Heart left ventricle (tissue), 16 donors: ENCODE measurements around the gene TNKS1BP1. TPM values are rescaled to one million over a fixed set of nuclear protein-coding genes. Genes with fewer than 3 reads are reported as not detected.

Experiments used
- ATAC-seq, 4 donors: fragments of 200-7000 bp; cut with Tn5 transposase; one replicate each; pipeline ENCODE4 v1.9.1; 2020 to 2022; ENCODE audit warnings: moderate library complexity in 4 of 4, mild to moderate bottlenecking in 3 of 4, moderate number of reproducible peaks in 1 of 4
- DNase-seq, 5 donors: peaks; one replicate each; pipeline ENCODE4 v3.0.0-alpha.2; 2020
- H3K27ac ChIP-seq, 12 donors: fragments of 200-600 bp; sonication (generic) in 4 of 12; one replicate each; pipeline versions ENCODE4 v1.5.0 to v1.8.0; 2016 to 2022; ENCODE audit warnings: mild to moderate bottlenecking in 2 of 12
- H3K27me3 ChIP-seq, 9 donors: fragments of 200-600 bp; sonication (generic) in 2 of 9; one replicate each; pipeline versions ENCODE4 v1.5.1 to v1.8.0; 2016 to 2022; ENCODE audit warnings: mild to moderate bottlenecking in 3 of 9
- H3K36me3 ChIP-seq, 9 donors: fragments of 200-600 bp; sonication (generic) in 2 of 9; one replicate each; pipeline versions ENCODE4 v1.5.0 to v1.8.0; 2018 to 2022; ENCODE audit warnings: mild to moderate bottlenecking in 2 of 9
- H3K4me1 ChIP-seq, 12 donors: fragments of 200-600 bp; sonication (generic) in 4 of 12; one replicate each; pipeline versions ENCODE4 v1.5.0 to v1.8.0; 2016 to 2022; ENCODE audit warnings: mild to moderate bottlenecking in 3 of 12
- H3K4me3 ChIP-seq, 12 donors: fragments of 200-600 bp; sonication (generic) in 4 of 12; one replicate each; pipeline versions ENCODE4 v1.5.0 to v1.8.0; 2017 to 2022; ENCODE audit warnings: mild to moderate bottlenecking in 9 of 12, moderate library complexity in 4 of 12
- H3K9me3 ChIP-seq, 12 donors: fragments of 200-600 bp; sonication (generic) in 4 of 12; one replicate each; pipeline versions ENCODE4 v1.5.0 to v1.8.0; 2016 to 2022; ENCODE audit warnings: mild to moderate bottlenecking in 1 of 12
- POLR2A ChIP-seq, 2 donors: fragments of 450-650 bp; IDR thresholded peaks; one replicate each; pipeline ENCODE4 v1.6.1; 2017; ENCODE audit warnings: antibody characterized with exemption in 2 of 2, mild to moderate bottlenecking in 2 of 2, moderate library complexity in 2 of 2
- WGBS, 4 donors: extraction: QIAGEN DNeasy Blood & Tissue Kit in 2 of 4; methylation state at CpG; one replicate each; pipeline versions ENCODE4 v1.1.5 to v1.1.7; 2013 to 2018; 5-methylcytosine and 5-hydroxymethylcytosine counted together
- intact Hi-C, 10 donors: fragments of 100-400 bp; cut with DNase I; formaldehyde crosslinking; loops; one replicate each; pipeline versions ENCODE4 v1.11.1 to v1.14.2; 2022
- polyA plus RNA-seq, 2 donors: library from polyadenylated mRNA; stranded (reverse); fragments of 200-250 nt; gene quantifications; one replicate each; pipeline ENCODE4 v1.2.3, GENCODE V29; 2013
- total RNA-seq, 9 donors: library from RNA; depleted of rRNA in 2 of 9; stranded (reverse); fragments of >200 nt in 2 of 9; fragmentation: NEBNext Ultra II Directional in 3 of 9; extraction: Animal tissue kit (Norgen Biotek cat#: 25700) in 3 of 9; gene quantifications; one replicate each; pipeline versions ENCODE4 v1.1.0 to v1.2.4, GENCODE V29; 2016 to 2023
- TF ChIP-seq, protein P1 (sequence below), 12 donors: fragments of 200-600 bp; sonication (generic) in 4 of 12; IDR thresholded peaks; one replicate each; pipeline versions ENCODE4 v1.5.0 to v1.8.0; 2018 to 2022; ENCODE audit warnings: antibody characterized with exemption in 12 of 12, mild to moderate bottlenecking in 5 of 12
- donor health status: ischemic (EF 13 %, LVEDD 7.1; RV severe dilation, severe dysfunction).
- donor health status: healthy with polysubstance abuse.
- donor health status: DM: no; HTN: yes; CAD: no.
- donor health status: DM: no; HTN: no; CAD: no.
- donor health status: ischemic (EF 25% LVEDD 6.9; RV normal size, moderate dysfunction).
- donor health status: ischemic (EF 25% LVEDD 5.7; RV mildly dilated, moderate dysfunction).
- donor health status: healthy.
- donor health status: DM: yes; HTN: yes; CAD: no.
- donor health status: ischemic (EF 35%, LVEDD 5.7; RV mildly dilated, moderate dysfunction).
- donor health status: nonischemic (EF 11% LVEDD 7.7; RV severe dilation, severe dysfunction).
- donor health status: DM: yes; HTN: yes; CAD: no.
- donor health status: PGD.
- donor health status: ischemic (EF 29% LVEDD 5.4; RV normal size, mild dysfunction).
- donor health status: nonischemic (EF 23%, LVEDD 6.1; RV moderate dilation, normal function).

Gene TNKS1BP1
- total and polyA plus RNA-seq, 11 donors = 25.3 to 68.3 (median 34.2) TPM

DNA sequence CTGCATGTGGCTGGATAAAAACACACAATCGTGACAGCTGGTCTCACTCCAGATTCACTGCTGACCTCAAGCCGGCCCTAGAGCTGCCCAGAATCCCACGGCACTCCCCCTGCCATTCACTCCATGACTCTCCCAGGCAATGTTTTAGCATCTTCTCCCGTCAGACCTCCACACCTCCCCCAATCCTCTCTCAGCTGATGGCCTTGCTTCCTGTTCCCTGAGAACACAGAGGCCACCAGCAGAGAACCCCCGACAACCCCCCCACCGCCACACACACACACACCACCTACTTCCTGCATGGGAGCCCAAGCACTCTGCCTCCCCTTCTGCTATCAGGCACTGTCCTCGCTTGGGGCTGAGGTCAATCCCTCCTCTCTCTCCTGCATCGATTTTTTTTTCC is 9.3 kb downstream of the TNKS1BP1 start:
- Histone ChIP-seq H3K27me3 (no peaks in the 10 kb centered on the region), H3K27ac (peak overlapping the region in 8 of 12 donors; percentile 24 to 62 (median 50)), H3K9me3 (no peaks in the 10 kb centered on the region), H3K36me3 (peaks cover 0 to 78% (median 56%) of the 10 kb centered on the region in 9 donors), H3K4me3 (no peak overlapping the region), H3K4me1 (peaks cover 0 to 84% (median 61%) of the 10 kb centered on the region in 12 donors)
- ATAC-seq (no peak), DNase-seq (peak in 1 of 5 donors; percentile 51)
- 26 to 41% (median 33%) methylated on average over 8 of the region's 8 CpGs for WGBS, 4 donors
- TF ChIP-seq, protein P1, sequence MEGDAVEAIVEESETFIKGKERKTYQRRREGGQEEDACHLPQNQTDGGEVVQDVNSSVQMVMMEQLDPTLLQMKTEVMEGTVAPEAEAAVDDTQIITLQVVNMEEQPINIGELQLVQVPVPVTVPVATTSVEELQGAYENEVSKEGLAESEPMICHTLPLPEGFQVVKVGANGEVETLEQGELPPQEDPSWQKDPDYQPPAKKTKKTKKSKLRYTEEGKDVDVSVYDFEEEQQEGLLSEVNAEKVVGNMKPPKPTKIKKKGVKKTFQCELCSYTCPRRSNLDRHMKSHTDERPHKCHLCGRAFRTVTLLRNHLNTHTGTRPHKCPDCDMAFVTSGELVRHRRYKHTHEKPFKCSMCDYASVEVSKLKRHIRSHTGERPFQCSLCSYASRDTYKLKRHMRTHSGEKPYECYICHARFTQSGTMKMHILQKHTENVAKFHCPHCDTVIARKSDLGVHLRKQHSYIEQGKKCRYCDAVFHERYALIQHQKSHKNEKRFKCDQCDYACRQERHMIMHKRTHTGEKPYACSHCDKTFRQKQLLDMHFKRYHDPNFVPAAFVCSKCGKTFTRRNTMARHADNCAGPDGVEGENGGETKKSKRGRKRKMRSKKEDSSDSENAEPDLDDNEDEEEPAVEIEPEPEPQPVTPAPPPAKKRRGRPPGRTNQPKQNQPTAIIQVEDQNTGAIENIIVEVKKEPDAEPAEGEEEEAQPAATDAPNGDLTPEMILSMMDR (IDR thresholded peaks at IDR 0.05) = no peak
- no peak for TF ChIP-seq POLR2A (IDR thresholded peaks at IDR 0.05)
- intact Hi-C loops = no loop called here

DNA sequence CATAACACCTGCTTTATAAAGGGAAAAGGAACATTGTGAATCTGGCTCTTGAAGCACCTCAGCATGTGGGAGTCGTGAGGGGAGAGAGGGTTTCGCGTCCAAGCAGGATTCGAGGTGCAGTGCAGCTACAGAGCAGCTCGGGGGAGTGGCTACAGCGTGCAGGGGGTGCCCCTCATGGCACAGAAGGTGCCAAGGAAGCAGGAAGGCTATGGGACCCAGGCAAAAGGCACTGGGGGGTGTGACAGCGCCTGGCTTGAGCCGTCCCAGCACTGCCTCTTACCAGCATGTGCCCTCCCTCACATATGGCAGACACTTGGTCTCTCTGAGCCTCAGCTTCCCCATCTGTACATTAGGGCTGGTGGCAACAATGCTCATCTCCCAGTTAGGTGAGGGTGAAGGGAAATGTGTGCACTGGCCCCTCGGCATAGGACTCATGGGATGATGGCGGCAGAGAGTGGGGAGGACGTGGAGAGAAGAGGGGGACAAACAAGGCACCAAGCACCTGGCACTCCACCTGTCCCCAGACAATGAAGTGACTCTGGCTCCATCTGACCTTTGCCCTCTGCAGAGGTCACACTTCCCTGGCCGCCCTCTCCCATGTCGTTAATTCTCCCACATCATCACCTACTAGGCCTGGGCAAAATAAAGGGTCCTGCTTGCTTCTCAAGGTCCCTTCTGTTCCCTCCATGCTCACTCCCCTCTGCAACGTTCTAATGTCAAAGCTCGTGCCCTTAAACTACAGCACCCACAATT is 10.4 kb downstream of the TNKS1BP1 start:
- peaks cover 0 to 76% (median 56%) of the 10 kb centered on the region in 9 donors for H3K36me3 ChIP-seq
- no peak overlapping the region for H3K4me3 ChIP-seq
- DNase-seq (peak in 2 of 5 donors; percentile 19 to 20), ATAC-seq (no peak)
- H3K27ac ChIP-seq = no peak overlapping the region
- no peaks in the 10 kb centered on the region for H3K27me3 ChIP-seq
- 84 to 88% (median 86%) methylated on average over 15 of the region's 15 CpGs for WGBS, 4 donors
- H3K4me1 ChIP-seq = peaks cover 0 to 84% (median 72%) of the 10 kb centered on the region in 12 donors
- TF ChIP-seq, protein P1 (IDR thresholded peaks at IDR 0.05) = no peak
- no peak for TF ChIP-seq POLR2A (IDR thresholded peaks at IDR 0.05)
- intact Hi-C loops = no loop called here
- H3K9me3 ChIP-seq = no peaks in the 10 kb centered on the region

DNA sequence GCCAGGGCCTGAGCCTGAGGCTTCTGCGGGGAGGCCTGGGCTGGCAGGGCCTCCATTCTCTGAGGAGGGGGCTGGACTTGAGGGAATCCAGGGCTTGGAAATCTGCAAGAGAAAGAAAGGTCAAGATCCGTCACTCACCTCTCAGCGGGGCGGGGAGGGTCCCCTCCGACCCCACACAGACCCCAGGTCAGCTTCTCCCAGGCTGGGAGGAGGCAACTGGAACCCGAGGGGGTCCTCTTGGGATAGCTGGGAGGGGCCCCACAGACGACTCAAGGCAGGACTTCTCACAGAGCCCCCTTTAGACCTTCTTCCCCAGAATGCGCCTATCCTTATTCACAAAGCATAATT is 11.0 kb downstream of the TNKS1BP1 start:
- ATAC-seq (no peak), DNase-seq (peak in 2 of 5 donors; percentile 19 to 55)
- H3K36me3 ChIP-seq = peaks cover 0 to 76% (median 53%) of the 10 kb centered on the region in 9 donors
- H3K4me3 ChIP-seq = no peak overlapping the region
- 70 to 89% (median 76%) methylated on average over 5 to 8 of the region's 8 CpGs for WGBS, 4 donors
- TF ChIP-seq POLR2A (IDR thresholded peaks at IDR 0.05) = no peak
- TF ChIP-seq, protein P1 (IDR thresholded peaks at IDR 0.05) = no peak
- no peaks in the 10 kb centered on the region for H3K27me3 ChIP-seq
- intact Hi-C loops = no loop called here
- no peaks in the 10 kb centered on the region for H3K9me3 ChIP-seq
- peak overlapping the region in 1 of 12 donors; percentile 8 for H3K27ac ChIP-seq
- H3K4me1 ChIP-seq = peaks cover 0 to 86% (median 78%) of the 10 kb centered on the region in 12 donors

DNA sequence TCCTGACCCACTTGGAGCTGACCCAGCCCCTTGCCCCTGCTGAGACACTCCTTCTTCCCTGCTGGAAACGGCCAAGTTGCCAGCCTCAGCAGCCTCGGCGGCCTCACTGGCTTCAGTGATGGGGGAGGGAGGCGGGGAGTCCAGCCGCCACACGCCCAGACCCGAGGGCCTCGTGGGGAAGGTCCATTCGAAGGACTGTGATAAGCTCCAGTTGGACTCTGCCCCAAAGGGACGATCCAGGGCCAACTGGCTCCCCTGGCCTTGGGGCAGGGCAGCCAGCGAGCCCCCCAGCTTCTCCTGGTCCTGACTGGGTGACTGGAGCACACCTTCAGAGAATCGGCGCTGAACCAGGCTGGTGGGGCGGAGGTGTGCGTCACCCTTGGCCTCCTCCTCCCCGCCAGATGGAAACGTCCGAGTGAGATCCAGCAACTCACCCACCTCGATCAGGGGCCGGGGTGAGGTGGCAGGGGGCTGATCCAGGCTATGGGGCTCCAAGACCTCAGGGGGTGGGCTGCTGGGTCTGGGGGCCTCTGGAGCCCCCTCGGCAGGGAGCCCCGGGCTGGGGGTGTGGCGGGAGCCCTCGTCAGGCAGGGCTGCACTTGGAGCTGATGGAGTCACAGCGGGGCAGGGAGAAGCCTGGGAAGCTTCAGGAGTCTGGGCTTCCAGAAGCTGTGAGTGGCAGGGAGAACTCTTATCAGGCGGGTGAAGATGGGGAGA is 11.5 kb downstream of the TNKS1BP1 start:
- ATAC-seq (no peak), DNase-seq (peak in 2 of 5 donors; percentile 57 to 59)
- intact Hi-C loops = no loop called here
- Histone ChIP-seq H3K9me3 (no peaks in the 10 kb centered on the region), H3K36me3 (peaks cover 0 to 72% (median 53%) of the 10 kb centered on the region in 9 donors), H3K27me3 (no peaks in the 10 kb centered on the region), H3K4me3 (no peak overlapping the region), H3K27ac (peak overlapping the region in 7 of 12 donors; percentile 8 to 83 (median 75)), H3K4me1 (peaks cover 0 to 86% (median 76%) of the 10 kb centered on the region in 12 donors)
- TF ChIP-seq POLR2A (IDR thresholded peaks at IDR 0.05) = no peak
- TF ChIP-seq, protein P1 (IDR thresholded peaks at IDR 0.05) = no peak
- WGBS, 4 donors = 68 to 89% (median 75%) methylated on average over 10 to 26 of the region's 26 CpGs
